Gastrocnemius medialis (tissue), 4 donors: ENCODE data around the gene STARD3NL. TPM values are rescaled to one million over a fixed set of nuclear protein-coding genes. Genes with fewer than 3 reads are reported as not detected.

Experiments used
- ATAC-seq, 2 donors: fragments of 150-250 bp; one replicate each; pipeline ENCODE4 v1.9.1; 2016
- DNase-seq, 2 donors: peaks; one replicate each; pipeline ENCODE4 v3.0.0-alpha.2; 2019
- H3K27ac ChIP-seq, 4 donors: fragments of 200-600 bp; sonication (generic); 1 replicate in 1 of 4; 2 replicates in 3 of 4; pipeline ENCODE4 v1.5.1; 2016 to 2018; ENCODE audit warnings: mild to moderate bottlenecking in 2 of 4, moderate library complexity in 1 of 4
- H3K27me3 ChIP-seq, 3 donors: fragments of 200-600 bp; sonication (generic) in 2 of 3; 1 replicate in 1 of 3; 2 replicates in 2 of 3; pipeline versions ENCODE4 v1.5.1 to v1.6.0; 2016 to 2019; ENCODE audit warnings: mild to moderate bottlenecking in 1 of 3, moderate library complexity in 1 of 3
- H3K36me3 ChIP-seq, 2 donors: fragments of 200-600 bp; sonication (generic) in 1 of 2; one replicate each; pipeline ENCODE4 v1.5.1; 2017 to 2018
- H3K4me1 ChIP-seq, 2 donors: fragments of 200-600 bp; sonication (generic) in 1 of 2; one replicate each; pipeline ENCODE4 v1.5.1; 2016 to 2017; ENCODE audit warnings: mild to moderate bottlenecking in 2 of 2
- H3K4me3 ChIP-seq, 4 donors: fragments of 200-600 bp; sonication (generic) in 3 of 4; 1 replicate in 1 of 4; 2 replicates in 3 of 4; pipeline ENCODE4 v1.5.1; 2016 to 2019; ENCODE audit warnings: mild to moderate bottlenecking in 2 of 4
- H3K9me3 ChIP-seq, 3 donors: fragments of 200-600 bp; sonication (generic) in 2 of 3; 1 replicate in 1 of 3; 2 replicates in 2 of 3; pipeline ENCODE4 v1.5.1; 2016 to 2019
- CTCF ChIP-seq, 5 experiments: fragments of 450-650 bp in 3 of 5; fragments of 200-600 bp in 2 of 5; sonication (generic) in 2 of 5; IDR thresholded peaks in 4 of 5; conservative IDR thresholded peaks in 1 of 5; 1 replicate in 4 of 5; 2 replicates in 1 of 5; pipeline ENCODE4 v1.5.1; 2016 to 2019; ENCODE audit warnings: antibody characterized with exemption in 5 of 5, mild to moderate bottlenecking in 3 of 5, moderate library complexity in 3 of 5
- POLR2A ChIP-seq, 2 donors: fragments of 450-650 bp; IDR thresholded peaks; one replicate each; pipeline ENCODE4 v1.6.1; 2017; ENCODE audit warnings: antibody characterized with exemption in 2 of 2, mild to moderate bottlenecking in 2 of 2, moderate library complexity in 2 of 2
- in situ Hi-C, 4 donors: fragments of 200-750 bp; cut with MboI; loops; one replicate each; pipeline versions ENCODE4 v1.15.0 to v1.8.0; 2017; ENCODE audit warnings: low sequenced_read_pairs in 4 of 4
- intact Hi-C: fragments of 100-400 bp; cut with DNase I; formaldehyde crosslinking; loops from one replicate; pipeline ENCODE4 v1.15.1; 2023; ENCODE audit warnings: low total_unique reads
- total RNA-seq, 4 donors: library from RNA; depleted of rRNA; stranded (reverse); fragments of >200 nt; gene quantifications; one replicate each; pipeline versions ENCODE4 v1.1.0 to v1.2.3, GENCODE V29; 2016

Gene STARD3NL
- total RNA-seq, 4 donors from 2014 or later = 18.1 to 22.0 (median 19.7) TPM

GRCh38 chr7:38178695-38179344 lies 775 bp downstream of the STARD3NL start:
- H3K4me3 ChIP-seq = peak overlapping the region; percentile 66 to 96 (median 85)
- in situ Hi-C loops (loop anchor here in 1 of 4 donors (10.0 kb wide), 1 partner anchor 46 kb away; no protein-coding TSS in a partner anchor), intact Hi-C loops (loop anchor here (2.0 kb wide), 2 partner anchors 36 to 258 kb away; partner anchors contain the start of gene EPDR1)
- H3K36me3 ChIP-seq = no peaks in the 10 kb centered on the region
- H3K9me3 ChIP-seq = no peaks in the 10 kb centered on the region
- peaks cover 24 to 34% of the 10 kb centered on the region in 2 donors for H3K4me1 ChIP-seq
- peak in 1 of 2 donors; percentile 3 for DNase-seq
- H3K27ac ChIP-seq = peak overlapping the region; percentile 85 to 96 (median 89)
- no peak for TF ChIP-seq CTCF (IDR thresholded peaks at IDR 0.05 in 4 of 5, conservative IDR thresholded peaks at IDR 0.05 in 1 of 5)
- no peak for TF ChIP-seq POLR2A (IDR thresholded peaks at IDR 0.05)
- ATAC-seq = peak; percentile 35 to 42
- H3K27me3 ChIP-seq = no peaks in the 10 kb centered on the region

- in situ Hi-C loops = loop anchor here in 1 of 4 donors (10.0 kb wide), 1 partner anchor 45 kb away; no protein-coding TSS in a partner anchor
- intact Hi-C loops = loop anchor here (2.0 kb wide), 2 partner anchors 35 to 259 kb away; partner anchors contain the start of gene EPDR1
- H3K27me3 ChIP-seq = no peaks in the 10 kb centered on the region
- DNase-seq (no peak), ATAC-seq (no peak)
- no peaks in the 10 kb centered on the region for H3K9me3 ChIP-seq
- H3K36me3 ChIP-seq = no peaks in the 10 kb centered on the region
- peak overlapping the region in 1 of 4 donors; percentile 96 for H3K4me3 ChIP-seq
- peaks cover 24 to 34% of the 10 kb centered on the region in 2 donors for H3K4me1 ChIP-seq
- TF ChIP-seq CTCF (IDR thresholded peaks at IDR 0.05 in 4 of 5, conservative IDR thresholded peaks at IDR 0.05 in 1 of 5) (no peak), POLR2A (IDR thresholded peaks at IDR 0.05) (no peak)
- H3K27ac ChIP-seq = peak overlapping the region; percentile 85 to 96 (median 89)
Observed at GRCh38 chr7:38179776-38180226, 1.8 kb downstream of the STARD3NL start.

- no peak for ATAC-seq
- H3K4me3 ChIP-seq = no peak overlapping the region
- H3K27me3 ChIP-seq = no peaks in the 10 kb centered on the region
- H3K4me1 ChIP-seq = peaks cover 34 to 42% of the 10 kb centered on the region in 2 donors
- in situ Hi-C loops = no loop called here
- no peak for TF ChIP-seq POLR2A (IDR thresholded peaks at IDR 0.05)
- TF ChIP-seq CTCF (IDR thresholded peaks at IDR 0.05 in 4 of 5, conservative IDR thresholded peaks at IDR 0.05 in 1 of 5) = no peak
- no peak for DNase-seq
- H3K36me3 ChIP-seq = no peaks in the 10 kb centered on the region
- intact Hi-C loops = no loop called here
- H3K9me3 ChIP-seq = no peaks in the 10 kb centered on the region
- H3K27ac ChIP-seq = no peak overlapping the region
Observed at GRCh38 chr7:38181111-38181510, 3.1 kb downstream of the STARD3NL start.

GRCh38 chr7:38182450-38182849 lies 4.4 kb downstream of the STARD3NL start:
- in situ Hi-C loops = no loop called here
- ATAC-seq = no peak

More at GRCh38 chr7:38182450-38182849, 4.4 kb downstream of the STARD3NL start:
- TF ChIP-seq CTCF (IDR thresholded peaks at IDR 0.05 in 4 of 5, conservative IDR thresholded peaks at IDR 0.05 in 1 of 5) (no peak), POLR2A (IDR thresholded peaks at IDR 0.05) (no peak)
- H3K4me3 ChIP-seq = no peak overlapping the region
- H3K4me1 ChIP-seq = peaks cover 47 to 51% of the 10 kb centered on the region in 2 donors
- H3K9me3 ChIP-seq = no peaks in the 10 kb centered on the region
- H3K36me3 ChIP-seq = no peaks in the 10 kb centered on the region
- DNase-seq = no peak
- H3K27ac ChIP-seq = no peak overlapping the region
- intact Hi-C loops = no loop called here
- H3K27me3 ChIP-seq = no peaks in the 10 kb centered on the region
